Measurements from ENCODE around the gene UCK1.
"Not testable (repeated sequence)": the region's sequence is repeated elsewhere in the genome, so short reads cannot be mapped to it uniquely, and the experiment has no call there.

UCK1 gene

DNA sequence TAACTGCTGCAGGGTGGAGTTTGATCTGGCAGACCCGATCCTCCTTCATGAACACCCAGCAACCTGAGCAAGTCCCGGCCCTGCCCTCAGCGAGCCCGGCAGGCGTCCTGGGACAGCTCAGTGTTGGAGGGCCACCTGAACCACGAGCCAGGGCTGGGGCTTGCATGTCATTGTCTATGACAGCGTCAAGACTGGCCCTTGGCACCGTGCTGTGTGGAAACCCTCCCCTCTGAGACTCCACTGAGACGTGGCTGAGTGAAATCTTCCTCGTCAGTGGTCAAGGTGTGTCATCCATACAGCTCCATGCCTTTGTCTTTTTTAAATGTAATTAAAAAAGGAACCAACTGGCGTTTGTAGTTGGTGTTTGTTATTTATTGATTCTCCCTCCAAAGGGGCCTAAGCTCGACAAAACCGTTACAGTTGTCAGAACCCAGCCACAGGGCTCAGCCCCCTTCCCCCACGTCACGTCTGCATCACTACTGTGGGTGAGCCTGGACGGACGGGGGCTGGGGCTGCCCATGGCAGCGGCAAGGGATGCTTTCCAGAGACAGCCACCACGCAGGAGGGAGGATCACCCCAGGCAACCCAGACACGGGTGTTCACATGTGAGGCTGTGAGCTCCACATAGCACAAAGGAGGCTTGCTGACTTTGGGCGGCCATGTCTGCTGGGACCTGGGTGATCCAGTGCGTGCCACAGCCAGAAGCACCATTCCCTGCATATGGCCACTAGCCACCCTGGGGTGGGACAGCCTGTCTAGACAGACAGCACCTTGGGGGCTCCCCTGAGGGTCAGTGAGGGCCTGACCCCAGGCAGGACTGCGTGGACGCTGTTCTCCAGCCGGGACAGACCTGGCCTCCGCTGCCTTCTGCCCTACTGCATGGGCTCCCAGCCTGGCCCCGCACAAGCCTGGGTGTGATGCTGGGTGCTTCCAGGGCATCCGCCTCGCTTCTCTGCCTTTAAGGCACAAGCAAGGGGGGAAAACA lies 7.3 kb downstream of the UCK1 start:
- DNase-seq = no peak

GRCh38 chr9:131523086-131523388 lies 8.0 kb downstream of the UCK1 start:
- DNase-seq = no peak

GRCh38 chr9:131522257-131523085 lies 8.6 kb downstream of the UCK1 start:
- no peak for DNase-seq

DNA sequence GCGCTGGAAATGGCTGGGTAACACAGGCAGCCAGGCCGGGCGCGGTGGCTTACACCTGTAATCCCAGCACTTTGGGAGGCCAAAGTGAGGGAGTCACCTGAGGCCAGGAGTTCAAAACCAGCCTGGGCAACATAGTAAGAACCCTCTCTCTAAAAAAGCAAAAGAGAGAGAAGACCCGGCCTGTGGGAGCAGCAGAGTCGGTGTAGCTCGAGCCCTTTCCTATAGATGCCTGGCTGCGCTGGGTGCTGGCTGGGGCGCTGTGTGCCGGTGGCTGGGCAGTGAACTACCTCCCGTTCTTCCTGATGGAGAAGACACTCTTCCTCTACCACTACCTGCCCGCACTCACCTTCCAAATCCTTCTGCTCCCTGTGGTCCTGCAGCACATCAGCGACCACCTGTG lies 9.2 kb downstream of the UCK1 start:
- no peak for DNase-seq

GRCh38 chr9:131521203-131521602 lies 9.9 kb downstream of the UCK1 start:
- DNase-seq = no peak

- DNase-seq = no peak
These were observed 10.6 kb downstream of the UCK1 start for GRCh38 chr9:131520503-131520902.

DNA sequence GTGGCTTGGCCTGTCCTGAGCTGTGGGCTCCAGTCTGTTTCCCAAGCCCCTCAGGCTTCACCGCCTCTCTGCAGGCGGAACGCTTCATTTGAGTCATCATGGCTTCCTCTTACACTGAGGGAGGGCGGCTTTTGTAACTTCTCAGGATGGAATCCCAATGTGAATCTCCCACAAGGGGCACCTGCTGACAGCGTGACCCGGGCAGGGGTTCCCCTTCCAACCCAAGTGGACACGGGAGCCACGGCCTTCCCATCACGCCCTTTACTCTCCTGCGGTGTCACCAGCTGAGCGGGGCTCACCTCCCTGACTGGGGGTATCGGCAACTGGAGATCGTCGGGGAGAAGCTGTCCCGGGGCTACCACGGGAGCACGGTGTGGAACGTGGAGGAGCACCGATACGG lies 12.5 kb downstream of the UCK1 start:
- DNase-seq = no peak

DNA sequence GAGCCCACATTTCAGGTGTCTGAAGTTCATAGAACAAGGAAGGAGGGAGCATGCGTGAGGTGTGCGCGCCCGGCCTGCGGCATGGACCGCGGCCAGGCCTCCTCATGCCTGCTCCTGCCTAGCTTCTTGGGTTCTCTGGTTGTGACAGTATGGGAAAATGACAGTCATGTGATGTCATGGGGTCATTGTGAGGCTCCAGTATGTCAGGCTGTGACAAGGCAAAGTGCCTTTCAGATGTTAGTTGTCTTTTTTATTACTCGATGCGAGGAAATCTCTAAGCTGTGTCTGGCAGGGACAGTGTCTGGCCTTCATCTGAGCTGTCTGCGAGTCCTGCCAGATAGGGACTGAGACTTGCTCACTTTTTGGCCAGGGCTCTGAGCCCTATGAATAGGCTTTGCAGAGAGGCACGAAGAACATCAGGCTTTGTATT lies 13.3 kb downstream of the UCK1 start:
- no peak for DNase-seq

- no peak for DNase-seq
These were observed 14.1 kb downstream of the UCK1 start for GRCh38 chr9:131516930-131517329.

GRCh38 chr9:131516100-131516499 lies 15.0 kb downstream of the UCK1 start:
- no peak for DNase-seq

DNA sequence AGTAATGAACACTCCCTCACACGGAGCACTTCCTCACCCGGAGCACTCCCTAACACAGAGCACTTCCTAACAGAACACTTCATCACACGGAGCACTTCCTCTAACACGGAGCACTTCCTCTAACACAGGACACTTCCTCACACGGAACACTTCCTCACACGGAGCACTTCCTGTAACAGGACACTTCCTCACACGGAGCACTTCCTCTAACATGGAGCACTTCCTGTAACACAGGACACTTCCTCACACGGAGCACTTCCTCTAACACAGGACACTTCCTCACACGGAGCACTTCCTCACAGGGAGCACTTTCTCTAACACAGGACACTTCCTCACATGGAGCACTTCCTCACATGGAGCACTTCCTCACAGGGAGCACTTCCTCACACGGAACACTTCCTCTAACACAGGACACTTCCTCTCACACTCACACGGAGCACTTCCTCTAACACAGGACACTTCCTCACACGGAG lies 15.5 kb downstream of the UCK1 start:
- not testable (repeated sequence) for DNase-seq

- no peak for DNase-seq
These were observed 17.9 kb downstream of the UCK1 start for GRCh38 chr9:131513177-131513576.

- DNase-seq = no peak
These were observed 19.2 kb downstream of the UCK1 start for GRCh38 chr9:131511880-131512279.

DNA sequence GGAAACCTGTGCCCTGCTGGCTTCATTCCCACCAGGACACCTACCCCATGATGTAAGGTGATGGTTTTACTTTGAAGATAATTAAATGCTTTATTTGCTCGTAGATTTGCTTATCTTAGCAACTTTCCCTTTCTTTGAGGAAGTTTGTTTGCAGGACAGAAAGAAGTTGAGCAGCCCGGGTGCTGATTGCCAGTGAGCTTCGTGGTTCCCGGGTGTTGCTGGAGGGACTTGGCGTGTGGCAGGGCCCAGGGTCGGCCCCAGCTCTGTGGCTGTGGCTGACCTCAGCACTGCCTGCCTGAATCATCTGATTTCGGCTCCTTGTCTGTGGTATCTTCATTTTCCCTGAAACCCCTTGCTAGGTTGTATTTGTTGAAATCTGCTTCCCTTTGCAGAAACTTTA lies 19.6 kb downstream of the UCK1 start:
- DNase-seq = no peak

- DNase-seq = no peak
These were observed 26.1 kb downstream of the UCK1 start for GRCh38 chr9:131505012-131505411.

DNA sequence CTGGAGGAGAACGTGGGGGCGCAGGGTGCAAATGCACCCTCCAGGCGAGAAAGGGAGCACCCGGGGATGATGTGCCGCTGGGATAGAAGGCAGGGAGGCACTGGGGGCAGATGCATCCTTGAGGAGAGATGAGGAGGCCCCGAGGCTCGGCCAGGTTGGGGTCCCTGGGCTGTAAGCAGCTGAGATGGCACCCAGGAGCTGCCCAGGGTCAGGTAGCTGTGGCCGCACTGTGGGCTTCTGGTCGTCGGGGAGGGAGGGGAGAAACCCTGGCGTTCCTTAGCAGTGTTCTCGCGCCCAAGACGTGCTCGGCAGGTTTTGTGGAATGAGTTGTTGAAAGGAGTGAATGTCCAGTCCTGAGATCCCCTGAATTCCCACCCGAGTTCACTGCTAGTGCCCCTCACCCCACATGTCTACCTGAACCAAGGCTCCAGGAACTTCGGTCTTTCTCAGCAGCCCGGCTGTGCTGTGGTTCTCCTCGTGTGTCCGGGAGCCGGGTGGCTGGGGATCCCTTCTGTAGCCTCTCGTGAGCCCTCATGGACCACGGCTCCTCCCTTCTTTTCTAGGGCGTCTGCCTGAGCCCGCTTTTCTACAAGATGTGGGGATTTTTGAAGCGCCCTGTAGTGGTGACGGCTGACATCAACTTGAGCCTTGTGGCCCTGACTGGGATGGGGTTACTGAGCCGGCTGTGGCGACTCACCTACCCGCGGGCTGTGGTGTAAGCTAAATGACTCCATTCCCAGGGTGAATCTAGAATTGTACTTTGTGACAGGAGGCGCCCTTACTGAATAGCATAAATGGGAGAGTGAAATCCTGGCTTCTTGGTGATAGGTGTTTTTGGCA lies 27.2 kb downstream of the UCK1 start:
- DNase-seq = peak in 4 of 5 donors; percentile 25 to 72 (median 36)

- peak; percentile 81 to 92 (median 83) for DNase-seq
These were observed 28.1 kb downstream of the UCK1 start, which contains the start of gene POMT1 for GRCh38 chr9:131502781-131503625. TSS of gene POMT1 (plus strand) at chr9:131502918. CDS start at chr9:131504219, 1,301 bp downstream.

DNA sequence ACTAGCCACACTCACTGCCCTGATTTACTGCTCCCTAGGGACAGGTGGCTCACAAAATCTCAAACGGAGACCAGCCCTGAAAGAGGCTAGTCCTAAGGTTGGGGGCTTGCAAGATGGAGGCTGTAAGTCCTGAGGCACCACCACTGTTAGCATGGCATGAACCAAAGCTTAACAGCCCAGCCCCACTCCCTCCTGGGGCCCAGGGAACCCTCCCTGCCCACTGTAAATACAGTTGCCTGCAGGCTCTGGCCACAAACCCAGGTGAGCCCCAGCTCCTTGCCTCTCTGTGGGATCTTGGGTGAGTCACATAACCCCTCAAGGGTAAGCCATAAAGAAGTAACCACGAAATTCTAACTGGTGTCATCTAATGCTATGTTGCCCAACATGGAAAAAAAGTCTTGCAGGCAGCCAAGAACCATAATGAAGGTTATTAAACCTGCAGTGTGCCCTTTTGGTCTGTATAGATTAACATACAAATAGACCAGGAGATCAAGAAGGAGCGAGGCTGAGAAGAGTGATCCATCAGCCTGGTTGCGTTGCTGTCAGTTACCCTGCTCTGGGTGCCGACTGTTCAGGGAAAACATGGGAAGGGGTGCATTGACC lies 30.0 kb downstream of the UCK1 start:
- DNase-seq = peak in 4 of 5 donors; percentile 18 to 54 (median 29)

DNA sequence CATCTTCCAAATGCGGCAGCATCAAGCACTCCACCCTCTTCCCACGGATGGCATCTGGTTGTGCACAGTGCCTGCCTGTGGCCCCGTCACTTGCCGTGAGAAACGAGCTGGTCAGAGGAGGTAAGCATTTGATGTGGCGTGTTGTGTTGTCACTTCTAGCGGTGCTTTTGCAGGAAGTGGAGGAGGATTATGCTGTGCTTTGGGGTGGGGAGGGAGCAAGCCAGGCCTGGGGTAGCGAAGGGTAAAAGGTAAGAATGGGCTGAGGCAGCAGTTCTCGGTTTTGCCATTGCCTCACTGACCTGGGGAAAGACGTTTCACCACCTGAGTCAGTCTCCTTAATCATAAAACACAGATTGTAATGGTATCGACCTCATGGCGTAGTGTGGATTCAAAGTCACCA lies 30.7 kb downstream of the UCK1 start:
- peak; percentile 34 to 79 (median 59) for DNase-seq

DNA sequence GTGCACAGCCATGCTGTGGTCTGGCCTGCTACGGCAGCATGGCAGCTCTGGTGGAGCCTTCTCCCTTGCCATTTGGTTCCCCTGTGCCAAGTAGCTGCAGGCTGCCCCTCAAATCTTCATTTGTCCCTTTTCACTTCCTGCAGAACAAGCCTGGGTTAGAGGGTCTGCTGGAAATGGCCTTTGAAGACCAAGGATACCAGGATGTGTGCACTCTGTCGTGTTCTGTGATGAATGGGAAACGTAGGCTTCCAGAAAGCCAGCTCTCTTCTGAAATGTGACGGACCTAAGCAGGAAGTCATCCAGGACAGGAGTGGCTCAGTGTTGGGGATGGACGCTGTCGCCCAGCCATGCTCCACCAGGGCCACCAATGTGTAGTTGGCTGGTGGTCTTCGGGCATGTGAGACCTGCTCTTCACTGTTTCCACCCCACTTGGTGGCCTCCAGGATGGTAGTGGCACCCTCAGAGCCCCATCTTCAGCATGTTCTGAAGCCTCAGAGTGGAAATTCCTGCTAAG lies 31.8 kb downstream of the UCK1 start:
- DNase-seq = no peak
